Ishikawa (cell line): ENCODE data around the gene RNU4-1.

Experiments used
- CEBPB ChIP-seq: IDR thresholded peaks from 2 replicates; pipeline ENCODE4 v1.6.1; 2012
- CREB1 ChIP-seq: IDR thresholded peaks from 2 replicates; pipeline ENCODE4 v1.6.1; 2012; ENCODE audit warnings: low read depth
- EGR1 ChIP-seq: IDR thresholded peaks from 2 replicates; pipeline ENCODE4 v1.6.1; 2012
- FOXM1 ChIP-seq: IDR thresholded peaks from 2 replicates; pipeline ENCODE4 v1.6.1; 2012; ENCODE audit warnings: low read depth, borderline replicate concordance
- NFIC ChIP-seq: IDR thresholded peaks from 2 replicates; pipeline ENCODE4 v1.6.1; 2012
- RAD21 ChIP-seq: IDR thresholded peaks from 2 replicates; pipeline ENCODE4 v1.6.1; 2012; ENCODE audit warnings: low read depth
- TAF1 ChIP-seq: IDR thresholded peaks from 2 replicates; pipeline ENCODE4 v1.6.1; 2012; ENCODE audit warnings: low read depth, mild to moderate bottlenecking
- TCF12 ChIP-seq: IDR thresholded peaks from 2 replicates; pipeline ENCODE4 v1.6.1; 2012; ENCODE audit warnings: low read depth
- TEAD4 ChIP-seq: IDR thresholded peaks from 2 replicates; pipeline ENCODE4 v1.6.1; 2012
- YY1 ChIP-seq: IDR thresholded peaks from 2 replicates; pipeline ENCODE4 v1.6.1; 2012; ENCODE audit warnings: low read depth
- ZBTB7A ChIP-seq: IDR thresholded peaks from 2 replicates; pipeline ENCODE4 v1.6.1; 2012; ENCODE audit warnings: low read depth
- TF ChIP-seq, protein P1 (sequence below): IDR thresholded peaks from 2 replicates; pipeline ENCODE4 v1.6.1; 2012
- TF ChIP-seq, protein P2 (sequence below): IDR thresholded peaks from 2 replicates; pipeline ENCODE4 v1.6.1; 2012; ENCODE audit warnings: low read depth, mild to moderate bottlenecking
- TF ChIP-seq, protein P3 (sequence below): IDR thresholded peaks from 2 replicates; pipeline ENCODE4 v1.6.1; 2012

RNU4-1 gene

DNA sequence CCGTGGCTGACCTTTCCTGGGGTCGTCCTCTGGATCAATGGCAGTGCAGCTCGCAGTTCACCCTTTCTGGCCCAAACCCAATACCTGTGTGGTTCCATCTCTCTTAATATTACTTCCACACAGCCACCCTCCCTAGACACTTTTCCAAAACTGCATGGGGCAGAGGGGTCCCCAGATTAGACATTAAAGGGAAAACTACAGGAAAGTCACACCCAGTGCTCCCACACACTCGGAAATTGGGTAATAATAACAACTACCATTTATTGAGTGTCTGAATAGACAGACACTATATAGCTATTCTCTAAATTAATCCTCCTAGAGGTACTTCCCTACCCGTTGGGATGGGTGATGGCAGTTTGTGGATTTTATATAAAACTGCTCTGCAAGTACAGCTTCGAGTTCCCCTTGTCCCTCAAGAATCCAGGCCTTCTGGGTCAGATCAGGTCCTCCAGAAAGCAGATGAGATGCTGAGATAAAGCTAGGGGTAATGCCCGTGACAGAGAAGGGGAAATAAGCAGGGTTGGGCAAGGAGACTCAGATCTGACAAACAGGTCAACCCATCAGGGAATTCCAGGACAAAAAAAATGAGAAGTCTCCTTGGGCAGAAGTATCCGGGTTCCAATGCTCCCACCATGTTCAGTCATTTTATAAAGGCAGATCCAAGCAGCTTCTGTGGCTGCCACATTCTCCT, 26.7 kb downstream of the RNU4-1 start:
- no peak for TF ChIP-seq RAD21
- no peak for TF ChIP-seq TEAD4
- no peak for TF ChIP-seq YY1
- no peak for TF ChIP-seq CEBPB
- TF ChIP-seq, protein P1, sequence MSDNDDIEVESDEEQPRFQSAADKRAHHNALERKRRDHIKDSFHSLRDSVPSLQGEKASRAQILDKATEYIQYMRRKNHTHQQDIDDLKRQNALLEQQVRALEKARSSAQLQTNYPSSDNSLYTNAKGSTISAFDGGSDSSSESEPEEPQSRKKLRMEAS = no peak
- TF ChIP-seq, protein P2, sequence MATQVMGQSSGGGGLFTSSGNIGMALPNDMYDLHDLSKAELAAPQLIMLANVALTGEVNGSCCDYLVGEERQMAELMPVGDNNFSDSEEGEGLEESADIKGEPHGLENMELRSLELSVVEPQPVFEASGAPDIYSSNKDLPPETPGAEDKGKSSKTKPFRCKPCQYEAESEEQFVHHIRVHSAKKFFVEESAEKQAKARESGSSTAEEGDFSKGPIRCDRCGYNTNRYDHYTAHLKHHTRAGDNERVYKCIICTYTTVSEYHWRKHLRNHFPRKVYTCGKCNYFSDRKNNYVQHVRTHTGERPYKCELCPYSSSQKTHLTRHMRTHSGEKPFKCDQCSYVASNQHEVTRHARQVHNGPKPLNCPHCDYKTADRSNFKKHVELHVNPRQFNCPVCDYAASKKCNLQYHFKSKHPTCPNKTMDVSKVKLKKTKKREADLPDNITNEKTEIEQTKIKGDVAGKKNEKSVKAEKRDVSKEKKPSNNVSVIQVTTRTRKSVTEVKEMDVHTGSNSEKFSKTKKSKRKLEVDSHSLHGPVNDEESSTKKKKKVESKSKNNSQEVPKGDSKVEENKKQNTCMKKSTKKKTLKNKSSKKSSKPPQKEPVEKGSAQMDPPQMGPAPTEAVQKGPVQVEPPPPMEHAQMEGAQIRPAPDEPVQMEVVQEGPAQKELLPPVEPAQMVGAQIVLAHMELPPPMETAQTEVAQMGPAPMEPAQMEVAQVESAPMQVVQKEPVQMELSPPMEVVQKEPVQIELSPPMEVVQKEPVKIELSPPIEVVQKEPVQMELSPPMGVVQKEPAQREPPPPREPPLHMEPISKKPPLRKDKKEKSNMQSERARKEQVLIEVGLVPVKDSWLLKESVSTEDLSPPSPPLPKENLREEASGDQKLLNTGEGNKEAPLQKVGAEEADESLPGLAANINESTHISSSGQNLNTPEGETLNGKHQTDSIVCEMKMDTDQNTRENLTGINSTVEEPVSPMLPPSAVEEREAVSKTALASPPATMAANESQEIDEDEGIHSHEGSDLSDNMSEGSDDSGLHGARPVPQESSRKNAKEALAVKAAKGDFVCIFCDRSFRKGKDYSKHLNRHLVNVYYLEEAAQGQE = no peak
- TF ChIP-seq CREB1 = no peak
- no peak for TF ChIP-seq FOXM1

DNA sequence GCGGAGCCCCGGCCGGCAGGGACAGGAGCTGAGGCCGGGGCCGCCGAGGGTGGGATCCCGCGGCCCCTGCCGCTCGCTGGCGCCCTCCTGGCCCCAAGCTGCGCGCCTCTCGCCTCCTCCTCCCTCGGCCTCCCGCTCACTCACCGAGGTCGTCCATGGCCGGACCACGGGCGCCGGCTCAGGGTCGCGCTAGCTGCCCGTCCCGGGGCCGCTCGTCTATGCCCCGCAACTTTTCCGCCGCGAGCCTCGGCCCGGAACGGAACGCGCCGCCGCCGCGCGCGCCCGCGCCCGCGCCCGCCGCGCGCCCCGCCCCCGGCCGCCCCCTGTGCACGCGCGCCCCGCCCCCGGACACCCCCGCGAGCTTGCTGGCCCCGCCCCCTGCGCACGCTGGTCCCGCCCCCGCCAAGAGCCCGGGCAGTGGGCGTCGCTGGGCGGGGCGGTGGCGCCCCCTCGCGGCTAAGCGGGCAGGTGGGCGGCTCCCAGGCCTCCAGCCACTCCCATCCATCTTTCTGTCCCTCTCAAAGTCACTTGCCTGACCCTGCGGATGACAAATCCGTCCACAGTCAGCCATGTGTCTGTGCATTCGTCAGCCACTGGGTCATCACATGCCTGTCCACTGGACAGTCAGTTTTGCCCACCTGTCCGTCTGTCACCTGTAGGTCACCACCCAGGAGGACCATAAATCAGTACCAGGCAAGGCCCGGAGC, 27.4 kb downstream of the RNU4-1 start, which contains the start of gene PXN:
Gene PXN (minus strand): TSS at position 258 of the 707 bp plus-strand sequence. CDS start 101 bp downstream, at position 157.
- TF ChIP-seq ZBTB7A = 0 out of 2 replicates have a peak, but pooled peaks have one; percentile 77
- no peak for TF ChIP-seq FOXM1
- peak; percentile 68 for TF ChIP-seq EGR1
- TF ChIP-seq NFIC = no peak
- TF ChIP-seq TEAD4 = no peak
- TF ChIP-seq TAF1 = peak; percentile 48; the same call in 1 of the 2 replicates
- TF ChIP-seq YY1 = no peak
- peak; percentile 86 for TF ChIP-seq RAD21
- TF ChIP-seq TCF12 = no peak
- TF ChIP-seq, protein P3, sequence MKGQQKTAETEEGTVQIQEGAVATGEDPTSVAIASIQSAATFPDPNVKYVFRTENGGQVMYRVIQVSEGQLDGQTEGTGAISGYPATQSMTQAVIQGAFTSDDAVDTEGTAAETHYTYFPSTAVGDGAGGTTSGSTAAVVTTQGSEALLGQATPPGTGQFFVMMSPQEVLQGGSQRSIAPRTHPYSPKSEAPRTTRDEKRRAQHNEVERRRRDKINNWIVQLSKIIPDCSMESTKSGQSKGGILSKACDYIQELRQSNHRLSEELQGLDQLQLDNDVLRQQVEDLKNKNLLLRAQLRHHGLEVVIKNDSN = 0 out of 2 replicates have a peak, but pooled peaks have one; percentile 5
- TF ChIP-seq CEBPB = no peak
- TF ChIP-seq, protein P2 = no peak
- TF ChIP-seq, protein P1 = no peak

DNA sequence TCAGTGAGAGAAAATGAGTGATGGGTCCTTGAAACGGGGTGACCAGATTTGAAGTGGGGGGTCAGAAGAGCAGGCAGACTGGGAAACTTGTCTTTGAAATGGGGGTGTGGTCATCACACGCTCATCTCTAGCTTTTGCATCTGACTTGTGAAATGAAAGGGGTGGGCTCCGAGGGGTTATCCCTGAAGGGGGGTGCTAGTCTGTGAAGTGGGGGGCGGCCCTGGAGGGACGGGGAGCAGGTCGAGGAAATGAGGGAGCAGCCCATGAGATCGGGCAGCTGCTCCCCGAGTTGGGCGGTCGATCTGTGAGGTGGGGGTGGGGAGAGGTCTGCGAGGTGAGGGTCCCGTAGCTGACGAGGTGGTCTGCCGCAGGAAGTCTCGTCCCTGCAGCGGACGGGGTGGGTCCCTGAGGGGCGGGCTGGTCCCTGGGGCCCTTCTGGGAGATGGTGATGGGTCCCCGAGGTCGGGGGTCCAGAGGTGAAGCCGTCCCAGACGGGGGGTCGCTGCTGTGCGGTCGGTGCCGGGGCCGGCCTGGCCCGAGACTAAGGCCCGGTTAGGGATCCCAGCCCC, 28.0 kb downstream of the RNU4-1 start:
- no peak for TF ChIP-seq CEBPB
- TF ChIP-seq ZBTB7A = peak; percentile 90

DNA sequence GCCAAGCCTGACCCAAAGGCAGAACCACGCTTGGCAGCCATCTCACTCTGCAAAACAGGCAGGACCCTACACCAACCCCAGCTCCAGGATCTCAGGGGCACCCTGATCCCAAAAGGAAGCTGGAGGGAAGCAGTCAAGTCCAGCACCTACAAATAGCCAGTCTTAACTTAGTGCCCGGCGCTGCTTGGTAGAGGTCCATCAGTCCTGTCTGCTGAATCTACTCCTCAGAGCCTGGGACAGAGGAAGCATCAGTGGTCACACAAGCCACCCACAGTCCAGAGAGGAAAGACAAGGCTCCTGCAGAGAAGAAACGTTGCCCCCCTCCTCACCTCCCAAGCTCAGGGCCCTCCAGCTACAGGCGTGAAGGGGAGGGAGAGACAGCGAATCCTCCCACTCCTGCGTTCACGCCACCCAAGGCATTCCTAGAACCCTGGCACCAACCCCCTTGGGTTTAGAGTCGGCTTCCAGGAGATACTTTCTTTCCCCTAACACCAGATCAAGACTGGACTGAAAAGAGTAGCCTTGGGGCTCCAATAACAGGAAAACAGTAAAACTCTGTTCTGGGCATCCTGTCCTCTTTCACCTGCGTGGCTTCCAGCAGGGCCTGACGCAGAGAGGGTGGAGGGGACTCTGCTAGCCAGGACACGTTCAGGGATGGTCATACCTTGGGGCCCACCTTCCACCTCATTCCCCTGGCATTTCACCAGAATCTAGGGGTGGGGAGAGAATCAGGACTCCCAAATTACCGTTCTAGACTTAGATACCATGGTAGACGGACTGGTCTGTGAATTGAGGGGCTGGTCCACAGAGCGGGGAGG, 28.7 kb downstream of the RNU4-1 start:
- TF ChIP-seq RAD21 = no peak
- no peak for TF ChIP-seq TEAD4
- TF ChIP-seq, protein P1 = no peak
- no peak for TF ChIP-seq FOXM1
- TF ChIP-seq TAF1 = no peak
- TF ChIP-seq, protein P2 = no peak
